ENCODE data around the gene CFHR2.
"Not testable (repeated sequence)": the region's sequence is repeated elsewhere in the genome, so short reads cannot be mapped to it uniquely, and the experiment has no call there.

GRCh38 chr1:196926839-196927238 is 16.7 kb upstream of the CFHR2 start:
- TF ChIP-seq CTCF, POLR2AphosphoS5 (IDR thresholded peaks at IDR 0.05): not testable (repeated sequence)
